ENCODE results near the gene SPECC1.
A peak's percentile ranks its signal among the peaks of the same experiment; 100 is the strongest.
"Not testable (repeated sequence)": the region's sequence is repeated elsewhere in the genome, so short reads cannot be mapped to it uniquely, and the experiment has no call there.

Gene SPECC1

GRCh38 chr17:20314834-20315233, 305.7 kb downstream of the SPECC1 start:
- no peak for DNase-seq (ENCODE audit: low read depth)
- no peak overlapping the region for H3K4me3 ChIP-seq (ENCODE audit: low read depth, low read length)
- TF ChIP-seq POLR2A (IDR thresholded peaks at IDR 0.05; ENCODE audit: extremely low read depth, insufficient read length), result no peak
- TF ChIP-seq MYC (IDR thresholded peaks at IDR 0.05; ENCODE audit: low read depth, low read length), result no peak
- TF ChIP-seq CTCF (IDR thresholded peaks at IDR 0.05; ENCODE audit: low read depth, low read length), result no peak
- no peak for TF ChIP-seq MAX (IDR thresholded peaks at IDR 0.05; ENCODE audit: low read depth, low read length)

- H3K4me3 ChIP-seq (ENCODE audit: low read depth, low read length), result no peak overlapping the region
- no peak for TF ChIP-seq MYC (IDR thresholded peaks at IDR 0.05; ENCODE audit: low read depth, low read length)
- no peak for DNase-seq (ENCODE audit: low read depth)
Measured at GRCh38 chr17:20315311-20315710, 306.2 kb downstream of the SPECC1 start.

DNA sequence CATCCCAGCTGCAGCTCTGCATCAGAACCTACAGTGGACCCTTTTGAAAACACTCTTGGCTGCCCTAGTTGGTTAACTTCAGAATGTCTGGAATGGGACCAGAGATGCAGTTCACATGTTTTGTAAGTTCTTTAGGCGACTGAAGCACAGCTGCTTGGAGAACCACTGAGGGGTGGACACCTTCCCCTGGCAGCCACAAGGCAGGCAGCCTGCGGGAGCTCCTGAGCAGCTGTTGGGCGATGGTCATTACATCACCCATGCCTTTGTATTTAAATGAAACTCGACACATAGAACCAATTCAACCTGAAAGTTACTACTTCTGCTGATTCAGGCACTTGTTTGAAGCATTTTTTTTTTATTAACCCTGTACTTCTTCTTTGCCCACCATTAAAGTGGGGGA, 306.7 kb downstream of the SPECC1 start:
- no peak for DNase-seq (ENCODE audit: low read depth)
- no peak overlapping the region for H3K4me3 ChIP-seq (ENCODE audit: low read depth, low read length)
- TF ChIP-seq MYC (IDR thresholded peaks at IDR 0.05; ENCODE audit: low read depth, low read length), result no peak
- no peak for TF ChIP-seq CTCF (IDR thresholded peaks at IDR 0.05; ENCODE audit: low read depth, low read length)
- no peak for TF ChIP-seq MAX (IDR thresholded peaks at IDR 0.05; ENCODE audit: low read depth, low read length)
- TF ChIP-seq POLR2A (IDR thresholded peaks at IDR 0.05; ENCODE audit: extremely low read depth, insufficient read length), result no peak

- DNase-seq (ENCODE audit: low read depth), result peak; percentile 71
- not testable (repeated sequence) for H3K4me3 ChIP-seq (ENCODE audit: low read depth, low read length)
- TF ChIP-seq CTCF (IDR thresholded peaks at IDR 0.05; ENCODE audit: low read depth, low read length), result peak; percentile 64
Measured at GRCh38 chr17:20320535-20321229, 311.5 kb downstream of the SPECC1 start.

DNA sequence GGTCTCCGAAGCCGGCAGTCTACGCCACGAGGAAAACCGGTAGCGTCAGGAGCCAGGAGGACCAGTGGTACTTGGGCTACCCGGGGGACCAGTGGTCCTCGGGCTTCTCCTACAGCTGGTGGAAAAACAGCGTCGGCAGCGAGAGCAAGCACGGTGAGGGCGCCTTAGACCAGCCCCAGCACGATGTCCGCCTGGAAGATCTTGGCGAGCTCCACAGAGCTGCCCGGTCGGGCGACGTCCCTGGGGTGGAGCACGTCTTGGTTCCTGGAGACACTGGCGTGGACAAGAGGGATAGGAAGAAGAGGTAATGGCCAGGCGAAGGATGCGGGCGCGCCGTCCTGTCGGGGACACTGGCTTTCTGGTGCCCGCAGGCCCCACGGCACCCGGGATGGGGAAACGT, 312.2 kb downstream of the SPECC1 start:
- not testable (repeated sequence) for DNase-seq (ENCODE audit: low read depth)

GRCh38 chr17:20327739-20328138, 318.6 kb downstream of the SPECC1 start:
- H3K4me3 ChIP-seq (ENCODE audit: low read depth, low read length); DNase-seq (ENCODE audit: low read depth): not testable (repeated sequence)

More for the DNA sequence above, 312.2 kb downstream of the SPECC1 start:
- not testable (repeated sequence) for H3K4me3 ChIP-seq (ENCODE audit: low read depth, low read length)

DNA sequence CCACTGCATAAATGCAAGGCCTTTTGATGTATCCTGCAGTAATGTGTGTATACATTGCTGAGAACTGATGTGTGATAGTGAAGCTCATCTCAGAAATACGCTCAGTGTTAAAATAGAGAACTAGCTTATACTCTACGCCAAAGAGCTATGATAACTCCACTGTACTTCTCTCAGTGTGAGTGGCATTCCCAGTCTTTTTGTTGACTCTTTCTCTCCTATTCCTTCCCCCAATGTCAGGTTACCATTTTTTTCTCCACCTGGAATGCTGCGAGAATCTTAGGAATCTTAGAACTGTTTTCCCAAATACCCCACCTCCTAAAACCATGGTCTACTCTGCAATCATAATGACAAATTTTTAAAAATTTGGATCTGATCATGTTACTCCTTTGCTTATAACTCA, 342.2 kb downstream of the SPECC1 start:
- not testable (repeated sequence) for H3K4me3 ChIP-seq (ENCODE audit: low read depth, low read length); DNase-seq (ENCODE audit: low read depth)

- not testable (repeated sequence) for DNase-seq (ENCODE audit: low read depth); H3K4me3 ChIP-seq (ENCODE audit: low read depth, low read length)
Measured at GRCh38 chr17:20352567-20352966, 343.4 kb downstream of the SPECC1 start.

DNA sequence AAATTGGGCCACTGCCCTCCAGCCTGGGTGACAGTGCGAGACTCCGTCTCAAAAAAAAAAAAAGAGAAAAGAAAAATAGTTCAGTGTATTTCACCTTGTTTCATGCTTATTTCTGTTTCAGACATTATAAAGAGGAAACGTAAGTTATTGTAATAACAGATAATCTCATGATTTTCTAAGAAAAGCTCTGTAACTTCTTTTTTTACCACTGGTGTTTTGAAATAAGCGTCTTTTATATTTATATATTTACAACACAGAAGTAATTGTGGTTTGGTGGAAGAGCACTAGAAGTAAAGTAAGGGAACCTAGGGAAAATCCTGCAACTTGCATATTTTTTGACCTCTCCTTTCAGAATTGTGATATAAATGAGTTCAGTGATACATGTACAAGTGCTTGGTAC, 354.7 kb downstream of the SPECC1 start:
- not testable (repeated sequence) for H3K4me3 ChIP-seq (ENCODE audit: low read depth, low read length); DNase-seq (ENCODE audit: low read depth)

Data from NB4 (cell line).